Right renal cortex interstitium (tissue), 3 donors: Measurements from ENCODE around the gene NEK9. TPM values are rescaled to one million over a fixed set of nuclear protein-coding genes. Genes with fewer than 3 reads are reported as not detected.
"Not testable (repeated sequence)": the region's sequence is repeated elsewhere in the genome, so short reads cannot be mapped to it uniquely, and the experiment has no call there.

ENCODE experiments used
- DNase-seq, 3 donors: peaks; one replicate each; pipeline ENCODE4 v3.0.0-alpha.2; 2013; ENCODE audit warnings: low read depth in 3 of 3, low spot score in 2 of 3
- polyA plus RNA-seq, 3 donors: library from polyadenylated mRNA; unstranded; fragments of 120-200 nt; gene quantifications; one replicate each; pipeline ENCODE4 v1.2.1, GENCODE V29; 2013; ENCODE audit not compliant: insufficient read length in 3 of 3

Gene NEK9
- polyA plus RNA-seq, 3 donors = 118 to 134 (median 127) TPM

DNA sequence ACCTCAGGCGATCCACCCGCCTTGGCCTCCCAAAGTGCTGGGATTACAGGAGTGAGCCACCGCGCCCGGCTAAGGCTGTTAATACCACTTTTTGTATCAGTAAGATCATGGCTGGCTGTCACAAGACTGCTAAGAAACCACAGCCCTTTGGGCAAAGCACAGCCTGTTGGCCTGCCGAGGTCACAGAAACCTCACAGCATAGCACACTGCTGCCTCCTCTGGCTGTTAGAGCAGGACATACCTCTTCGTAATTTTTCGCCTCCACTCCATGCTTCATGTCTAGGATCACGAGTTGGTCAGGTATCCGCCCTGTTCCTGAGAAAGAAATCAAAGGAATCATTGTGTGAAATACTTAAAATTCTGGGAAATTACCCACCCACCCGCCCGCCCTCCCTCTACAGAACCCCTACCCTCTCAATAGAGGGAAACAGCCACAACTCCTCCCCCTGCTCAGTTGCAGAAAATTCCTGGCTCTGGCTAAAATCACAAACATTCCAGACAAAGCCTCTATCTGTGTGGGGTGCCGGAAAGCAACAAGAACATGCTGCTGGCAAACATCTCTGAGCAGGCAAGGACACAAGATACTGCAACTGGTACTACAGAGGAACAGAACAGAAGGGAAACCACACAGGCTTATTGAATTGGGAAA lies 20.7 kb upstream of the NEK9 start:
- DNase-seq = no peak

DNA sequence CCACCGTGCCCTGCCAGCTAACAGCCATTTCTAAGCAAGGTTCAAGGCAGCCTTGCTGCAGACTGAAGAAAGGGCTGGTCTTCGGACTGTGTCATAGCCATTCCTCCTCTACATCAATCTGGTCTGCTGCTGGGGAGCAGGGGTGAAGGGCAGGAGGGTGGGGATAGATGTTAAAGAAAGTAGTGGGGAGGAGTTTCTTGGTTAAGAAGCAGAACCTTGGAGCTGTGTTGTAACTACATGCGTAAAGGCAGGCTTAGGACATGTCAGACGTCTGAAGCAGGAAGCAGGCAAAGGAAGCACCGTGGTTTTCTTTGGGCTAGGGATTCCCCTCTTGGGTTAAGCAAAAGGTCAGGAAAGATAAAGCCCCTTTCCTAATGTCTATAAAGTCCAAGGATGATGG lies 18.1 kb upstream of the NEK9 start:
- DNase-seq = no peak

DNA sequence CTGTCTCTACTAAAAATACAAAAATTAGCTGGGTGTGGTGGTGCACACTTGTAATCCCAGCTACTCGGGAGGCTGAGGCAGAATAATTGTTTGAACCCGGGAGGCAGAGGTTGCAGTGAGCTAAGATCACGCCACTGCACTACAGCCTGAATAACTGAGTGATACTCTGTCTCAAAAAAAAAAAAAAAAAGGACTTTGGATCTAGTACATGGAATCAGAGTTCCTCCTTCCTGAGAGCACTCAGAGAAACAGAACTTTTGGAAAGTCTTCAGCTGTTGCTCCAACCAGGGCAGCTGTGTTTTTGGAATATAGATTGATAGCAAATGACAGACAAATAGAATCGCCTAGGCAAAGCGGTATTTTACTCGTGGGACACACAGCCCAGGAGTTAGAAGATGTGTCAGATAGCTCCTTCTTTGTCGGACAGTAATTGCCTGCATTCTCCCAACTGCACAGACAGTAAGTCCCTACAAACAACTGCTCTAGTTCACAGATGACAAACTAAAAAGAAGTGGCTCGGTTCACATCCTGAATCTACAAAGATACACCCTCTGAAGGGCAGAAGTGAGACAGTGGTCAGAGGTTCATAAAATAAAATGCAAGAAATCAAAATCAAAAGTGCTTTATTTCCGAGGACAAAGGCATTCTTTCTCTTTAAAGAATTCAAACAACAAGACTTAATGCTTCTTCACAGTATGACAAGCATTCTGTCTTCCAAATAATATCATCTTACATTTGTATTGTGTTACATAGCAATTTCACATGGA lies 17.1 kb upstream of the NEK9 start:
- DNase-seq = no peak

DNA sequence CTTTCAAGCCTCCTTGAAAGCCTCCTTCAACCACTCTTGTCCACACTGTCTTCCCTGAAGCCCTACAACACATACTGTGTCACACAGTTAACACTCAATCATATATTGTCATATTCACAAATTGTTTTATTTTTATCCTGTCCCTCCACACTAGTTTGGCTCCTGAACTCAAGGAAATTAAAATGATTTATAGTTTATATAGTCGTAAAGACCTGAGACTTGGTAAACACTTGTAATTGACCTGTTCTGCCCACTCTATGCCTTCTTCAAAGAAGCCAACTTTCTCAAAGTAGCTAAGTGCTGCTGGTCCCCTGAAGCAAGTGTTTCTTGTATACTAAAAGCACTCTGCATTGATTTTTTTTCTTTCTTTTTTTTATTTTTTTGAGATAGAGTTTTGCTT lies 15.6 kb upstream of the NEK9 start:
- no peak for DNase-seq

DNA sequence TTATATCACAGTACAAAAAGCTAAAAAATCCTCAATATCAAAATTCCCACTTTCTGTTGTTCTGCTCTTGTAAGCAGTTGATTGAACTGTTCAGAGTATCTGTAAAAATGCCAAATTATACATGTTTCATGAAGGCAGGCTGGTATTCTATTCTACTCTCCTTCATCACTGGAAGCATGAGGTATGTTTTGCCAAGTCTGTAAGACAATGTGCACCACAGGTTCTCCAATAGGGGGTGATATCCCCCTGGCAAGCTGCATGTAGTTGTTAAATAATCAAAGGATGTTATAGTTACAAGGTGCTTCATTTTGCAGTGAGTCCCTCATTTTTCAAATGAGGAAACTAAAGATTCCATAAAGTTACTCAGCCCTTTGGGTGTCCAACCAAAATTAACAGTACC lies 15.1 kb upstream of the NEK9 start:
- no peak for DNase-seq

DNA sequence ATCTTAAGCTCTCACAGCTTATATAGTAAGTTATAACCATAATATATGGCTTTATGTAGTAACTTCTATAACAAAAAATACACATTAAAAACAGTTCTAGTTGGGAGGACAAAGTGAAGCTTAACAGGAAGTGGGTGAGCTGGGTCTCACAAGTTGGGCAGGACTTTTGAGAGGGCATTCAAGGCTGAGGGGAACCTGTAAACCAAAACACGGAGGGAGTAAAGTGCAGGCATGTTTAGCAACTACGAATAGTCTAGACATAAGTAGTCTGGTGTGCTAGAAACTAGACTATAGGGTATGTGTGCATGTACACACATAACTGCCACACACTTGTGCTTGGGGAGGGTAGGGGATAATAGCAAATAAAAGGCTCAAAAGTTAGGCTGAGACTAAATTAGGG lies 14.2 kb upstream of the NEK9 start:
- no peak for DNase-seq

DNA sequence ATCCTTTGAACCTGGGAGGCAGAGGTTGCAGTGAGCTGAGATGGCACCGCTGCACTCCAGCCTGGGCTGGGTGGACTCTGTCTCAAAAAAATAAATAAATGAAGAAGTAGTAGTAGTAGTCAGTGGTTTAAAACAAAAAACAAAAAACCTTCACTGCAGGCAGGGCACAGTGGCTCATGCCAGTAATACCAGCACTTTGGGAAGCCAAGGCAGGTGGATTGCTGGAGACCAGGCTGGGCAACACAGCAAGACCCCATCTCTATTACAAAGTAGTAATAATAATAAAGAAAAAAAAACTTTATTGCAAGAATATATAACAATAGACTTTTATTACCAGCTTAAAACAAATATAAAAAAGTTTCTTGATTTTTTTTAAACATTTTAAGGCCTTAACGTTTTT lies 13.8 kb upstream of the NEK9 start:
- DNase-seq = no peak

DNA sequence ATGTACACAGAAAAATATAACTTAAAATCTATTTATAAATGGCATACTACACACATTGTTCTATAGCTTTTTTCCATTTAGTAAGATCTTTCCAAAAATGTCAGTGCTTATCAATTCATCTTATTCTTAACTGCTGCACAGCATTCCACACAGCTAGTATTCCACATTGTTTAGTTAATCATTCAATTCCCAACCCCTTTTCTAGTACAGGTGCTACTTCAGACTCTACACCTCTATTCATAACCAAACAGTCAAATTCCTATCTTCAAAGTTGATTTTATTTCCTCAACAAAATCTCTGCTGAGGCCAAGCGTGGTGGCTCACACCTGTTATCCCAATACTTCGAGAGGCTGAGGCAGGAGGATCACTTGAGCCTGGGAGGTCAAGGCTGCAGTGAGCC lies 12.3 kb upstream of the NEK9 start:
- no peak for DNase-seq

DNA sequence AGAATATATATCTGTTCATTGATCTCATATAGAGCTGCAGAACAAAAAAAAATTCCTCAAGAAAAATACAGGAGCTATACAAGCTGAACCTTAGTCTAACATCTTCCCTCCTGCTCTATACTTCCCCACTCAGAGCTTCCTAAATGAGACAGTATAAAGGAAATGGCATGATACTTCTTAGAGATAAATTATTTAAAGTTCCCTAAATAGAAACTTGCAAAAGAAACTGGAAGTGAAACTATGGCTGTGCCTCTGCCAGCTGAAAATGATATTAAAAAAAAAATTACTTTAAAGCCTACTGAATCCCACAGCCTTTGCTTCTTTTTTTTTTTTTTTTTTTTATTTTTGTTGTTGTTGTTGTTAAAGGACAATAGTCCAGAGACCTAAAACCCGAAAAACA lies 11.6 kb upstream of the NEK9 start:
- no peak for DNase-seq

DNA sequence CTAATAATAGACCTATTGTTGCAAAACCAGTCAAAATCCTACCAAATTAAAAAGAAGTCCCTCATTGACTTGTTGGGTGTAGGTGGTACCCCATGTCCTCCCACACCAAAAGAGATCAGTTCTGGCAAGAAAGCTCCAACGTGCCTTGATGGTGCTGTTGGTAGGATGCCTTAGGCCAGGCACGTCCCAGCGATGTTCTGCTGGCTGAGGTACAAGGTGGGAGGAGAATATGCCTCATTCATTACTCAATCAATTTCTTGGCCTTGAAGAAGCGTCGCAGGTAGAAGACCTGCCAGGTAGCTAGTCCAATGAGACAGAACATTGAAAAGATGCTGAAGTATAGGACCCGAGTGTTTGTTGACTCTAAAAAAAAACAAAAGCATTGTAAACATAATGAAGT lies 7.8 kb upstream of the NEK9 start:
- no peak for DNase-seq

DNA sequence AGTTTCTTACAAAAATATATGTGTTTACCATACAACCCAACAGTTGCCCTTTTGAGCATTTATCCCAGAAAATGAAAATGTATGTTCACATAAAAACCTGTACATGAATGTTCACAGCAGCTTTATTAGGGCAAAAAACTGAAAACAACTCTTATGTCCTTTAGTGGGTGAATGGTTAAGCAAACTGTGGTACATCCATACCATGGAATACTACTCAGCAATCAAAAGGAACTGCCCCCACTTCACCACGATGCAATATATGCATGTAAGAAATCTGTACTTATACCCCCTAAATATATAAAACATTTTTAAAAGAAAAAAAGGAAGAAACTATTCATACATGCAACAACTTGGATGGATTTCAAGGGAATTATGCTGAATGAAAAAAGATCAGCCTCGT lies 6.7 kb upstream of the NEK9 start:
- DNase-seq = no peak

DNA sequence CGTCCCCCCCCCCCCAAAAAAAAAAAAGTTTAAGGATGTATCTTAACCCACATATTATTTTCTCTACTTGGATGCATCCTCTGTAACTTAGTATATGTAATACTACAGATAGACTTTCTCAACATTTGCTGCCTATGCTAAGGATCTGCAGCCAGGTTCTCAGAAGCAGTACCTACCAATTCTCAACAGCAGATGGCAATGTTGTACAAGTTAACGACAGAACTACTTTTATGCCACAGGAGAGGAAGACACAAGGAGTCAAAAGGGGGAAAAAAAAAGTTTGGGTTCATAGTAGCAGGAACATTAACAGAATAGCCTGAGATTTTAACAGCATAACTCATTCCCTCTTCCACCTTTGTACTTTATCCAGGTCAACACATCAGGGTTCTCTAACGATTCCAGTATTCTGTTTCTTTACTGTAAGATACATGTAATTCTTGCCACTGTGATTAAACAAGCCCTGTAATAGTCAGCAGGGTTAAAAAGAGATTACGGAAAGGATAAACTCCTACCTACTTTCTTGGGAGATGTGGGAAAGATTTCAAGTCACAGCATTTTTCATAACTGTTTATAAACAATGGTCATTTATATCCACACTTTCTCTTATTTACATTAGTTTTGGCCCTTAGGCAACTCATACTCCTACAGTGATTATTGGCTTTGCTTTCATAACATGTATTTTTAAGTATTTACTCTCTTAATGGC lies 5.7 kb upstream of the NEK9 start:
- DNase-seq = peak; percentile 63 to 79 (median 65)

DNA sequence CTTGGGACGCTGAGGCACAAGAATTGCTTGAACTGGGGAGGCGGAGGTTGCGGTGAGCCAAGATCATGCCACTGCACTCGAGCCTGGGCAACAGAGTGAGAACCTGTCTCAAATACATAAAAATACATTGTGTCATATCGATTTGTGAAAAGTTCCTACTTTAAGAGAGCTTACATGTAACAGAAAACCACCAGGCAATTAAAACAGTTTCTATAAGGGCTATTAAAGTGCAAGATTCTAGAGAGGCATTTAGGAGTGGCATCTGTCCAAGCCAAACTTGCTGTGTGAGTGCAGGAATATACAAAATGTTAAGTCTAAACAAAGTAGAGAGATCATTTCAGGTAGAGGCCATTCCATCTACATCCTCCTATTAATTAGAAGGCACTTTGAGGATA lies 1.7 kb upstream of the NEK9 start:
- DNase-seq = no peak

DNA sequence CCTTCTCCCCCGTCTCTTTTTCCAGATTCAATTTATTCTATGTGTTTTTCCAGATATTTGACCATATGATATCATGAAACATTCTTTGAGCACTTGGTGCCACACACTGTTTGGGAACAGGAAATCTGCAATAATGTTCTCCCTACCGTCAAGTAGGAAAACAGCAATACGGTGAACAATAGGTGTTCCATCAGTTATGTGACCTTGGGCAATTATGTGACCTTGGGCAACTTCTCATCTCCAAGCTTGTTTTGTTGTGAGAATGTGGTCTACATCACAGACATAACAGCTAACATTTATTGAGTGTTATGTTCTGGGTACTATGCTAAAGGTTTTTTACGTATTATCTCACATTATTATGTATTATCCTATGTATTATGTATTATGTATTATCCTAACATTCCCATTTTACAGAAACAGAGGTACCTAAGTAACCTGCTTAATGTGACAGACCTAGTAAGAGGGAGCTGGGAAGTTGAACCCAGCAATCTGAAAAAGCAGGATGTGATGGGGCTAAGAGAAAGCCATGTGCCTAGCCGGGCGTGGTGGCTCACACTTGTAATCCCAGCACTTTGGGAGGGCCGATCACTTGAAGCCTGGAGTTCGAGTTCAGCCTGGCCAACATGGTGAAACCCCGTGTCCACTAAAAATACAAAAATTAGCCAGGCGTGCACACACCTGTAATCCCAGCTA lies 1.2 kb upstream of the NEK9 start:
- DNase-seq = no peak

DNA sequence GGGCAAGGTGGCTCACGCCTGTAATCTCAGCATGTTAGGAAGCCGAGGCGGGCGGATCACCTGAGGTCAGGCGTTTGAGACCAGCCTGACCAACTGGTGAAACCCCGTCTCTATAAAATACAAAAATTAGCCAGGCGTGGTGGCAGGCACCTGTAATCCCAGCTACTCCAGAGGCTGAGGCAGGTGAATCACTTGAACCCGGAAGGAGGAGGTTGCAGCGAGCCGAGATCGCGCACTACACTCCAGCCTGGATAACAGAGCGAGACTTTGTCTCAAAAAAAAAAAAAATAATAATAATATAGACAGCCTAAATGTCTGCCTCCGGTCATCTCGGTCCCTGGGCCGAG lies 599 bp upstream of the NEK9 start:
- DNase-seq = not testable (repeated sequence)

DNA sequence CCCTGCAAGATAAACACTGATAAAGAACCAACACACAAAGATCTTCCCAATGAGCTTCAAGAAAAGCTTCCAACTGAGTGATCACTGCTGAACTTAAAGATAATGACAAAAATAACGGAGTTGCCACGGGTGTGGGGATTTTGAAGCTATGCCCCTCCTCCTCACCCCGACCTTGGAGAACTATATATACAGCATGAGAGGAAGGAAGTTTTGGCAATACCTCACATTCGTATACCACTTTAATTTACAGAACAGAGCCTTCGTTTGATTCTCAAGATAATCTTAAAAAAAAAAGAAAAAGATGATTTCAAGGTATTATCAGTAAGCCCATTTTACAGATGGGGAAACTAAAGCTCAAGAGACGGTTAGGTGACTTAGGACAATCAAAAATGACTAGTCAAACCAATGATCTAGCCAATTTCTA lies 715 bp downstream of the NEK9 start:
- DNase-seq = no peak

DNA sequence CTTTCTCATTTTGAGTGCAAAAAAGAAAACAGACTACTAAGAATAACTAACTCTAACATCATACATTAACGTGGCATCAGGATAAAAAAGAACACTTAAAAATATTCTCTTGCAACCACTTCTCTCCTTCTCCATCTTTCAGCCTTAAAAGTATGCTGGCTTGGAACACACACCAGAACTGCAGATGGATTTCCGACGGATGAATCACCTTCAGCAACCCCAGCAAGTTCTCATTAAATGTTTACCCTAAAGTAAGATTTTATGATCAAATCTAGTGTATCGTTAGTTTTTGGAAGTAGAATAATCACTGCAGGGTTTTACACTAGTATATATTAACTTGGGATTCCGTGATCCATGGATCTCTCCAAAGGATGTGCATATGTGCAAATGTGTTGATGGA lies 1.2 kb downstream of the NEK9 start:
- DNase-seq = no peak

DNA sequence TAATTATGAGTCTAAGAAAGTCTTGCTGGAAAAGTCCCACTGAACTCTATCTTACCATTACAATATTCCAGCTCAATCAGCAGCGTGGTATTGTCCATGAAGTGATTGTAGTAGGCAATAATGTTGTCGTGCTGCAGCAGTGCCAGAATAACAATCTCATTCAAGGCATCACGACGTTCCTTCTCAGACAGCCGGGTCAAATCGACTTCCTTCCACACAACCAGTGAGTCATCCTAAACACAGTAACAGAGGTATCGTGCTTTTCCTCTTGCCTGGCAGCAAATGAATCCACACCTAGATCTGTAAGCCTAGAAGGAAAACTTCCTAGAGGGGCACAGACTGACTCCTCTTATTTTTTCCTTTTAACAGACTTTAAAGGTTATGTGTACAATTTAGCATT lies 2.9 kb downstream of the NEK9 start:
- DNase-seq = no peak

DNA sequence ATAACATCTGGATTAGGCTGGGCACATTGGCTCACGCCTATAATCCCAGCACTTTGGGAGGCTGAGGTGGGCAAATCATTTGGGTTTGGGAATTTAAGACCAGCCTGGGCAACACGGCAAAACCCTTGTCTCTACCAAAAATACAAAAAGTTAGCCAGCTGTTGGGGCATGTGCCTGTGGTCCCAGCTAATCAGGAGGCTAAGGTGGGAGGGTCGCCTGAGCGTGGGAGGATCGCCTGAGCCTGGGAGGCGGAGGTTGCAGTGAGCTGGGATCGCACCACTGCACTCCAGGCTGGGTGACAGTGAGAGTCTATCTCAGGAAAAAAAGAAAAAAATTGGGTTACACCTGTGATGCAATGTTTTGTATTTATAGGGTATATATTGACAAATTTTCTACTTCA lies 5.3 kb downstream of the NEK9 start:
- no peak for DNase-seq

DNA sequence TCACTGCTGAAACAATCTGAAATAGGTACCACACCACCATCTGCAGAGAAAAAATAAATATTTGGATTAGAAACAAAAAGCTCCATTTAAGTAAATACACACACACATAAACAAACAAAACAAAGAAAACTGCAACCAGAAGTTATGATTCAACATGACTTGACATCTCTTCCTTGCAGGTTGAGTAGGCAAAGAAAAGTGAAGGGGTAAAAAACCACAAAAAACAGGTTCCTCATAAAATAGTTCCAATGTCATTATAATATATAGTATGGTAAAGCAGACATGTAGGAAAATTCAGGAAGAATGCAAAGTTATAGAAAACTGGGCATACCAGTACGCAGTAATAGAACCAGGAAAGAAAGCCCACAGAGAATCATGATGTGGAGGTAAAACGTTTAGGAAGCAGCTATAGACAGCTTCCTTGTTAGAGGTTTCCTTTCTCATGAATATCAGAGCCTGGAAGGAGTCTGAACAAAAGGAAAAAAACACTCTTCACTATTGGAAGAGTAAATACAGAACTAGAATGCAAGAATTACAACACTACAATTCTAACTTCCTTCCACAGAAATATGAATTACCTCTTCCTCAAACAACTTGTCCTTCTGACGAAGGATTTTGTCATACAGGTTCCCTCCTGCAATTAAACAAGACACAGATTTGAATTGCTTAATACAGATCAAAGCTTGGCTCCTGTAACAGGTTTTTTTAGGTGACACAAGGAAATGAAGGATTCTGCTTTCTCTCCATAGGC lies 6.1 kb downstream of the NEK9 start:
- no peak for DNase-seq

DNA sequence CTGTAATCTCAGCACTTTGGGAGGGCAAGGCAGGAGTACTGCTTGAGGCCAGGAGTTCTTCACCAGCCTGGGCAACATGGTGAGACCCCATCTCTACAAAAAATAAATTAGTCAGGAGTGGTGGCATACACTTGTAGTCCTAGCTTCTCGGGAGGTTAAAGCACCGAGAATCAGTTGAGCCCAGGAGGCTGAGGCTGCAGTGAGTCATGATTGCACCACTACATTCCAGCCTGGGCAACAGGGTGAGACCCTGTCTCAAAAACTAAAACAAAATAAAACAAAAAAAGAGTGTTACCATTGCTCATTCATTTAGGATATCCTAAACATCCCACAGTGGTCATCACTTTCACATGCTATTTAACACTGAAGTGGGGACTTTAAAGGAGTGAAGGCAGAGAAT lies 7.8 kb downstream of the NEK9 start:
- no peak for DNase-seq
